ENCODE data around the gene FASTKD1.

DNA sequence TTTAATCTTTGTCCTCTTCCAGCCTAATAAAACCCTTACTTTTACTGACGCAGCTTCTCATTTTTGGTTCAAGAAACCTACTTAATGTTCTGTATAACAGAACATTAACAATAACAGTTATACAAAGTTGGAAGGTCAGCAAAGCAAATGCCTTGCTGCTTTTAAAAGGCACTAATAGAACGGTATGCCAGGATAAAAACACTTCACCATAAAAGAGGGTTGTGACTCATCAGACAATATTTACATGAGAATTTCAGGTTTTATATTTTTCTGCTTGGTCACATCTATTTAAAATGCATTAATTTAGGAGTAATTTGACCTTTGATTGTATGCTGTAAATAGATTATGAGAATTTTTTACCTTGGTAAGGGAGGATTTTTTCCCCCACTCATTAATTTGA is 61.1 kb downstream of the FASTKD1 start:
- TF ChIP-seq, protein P1, sequence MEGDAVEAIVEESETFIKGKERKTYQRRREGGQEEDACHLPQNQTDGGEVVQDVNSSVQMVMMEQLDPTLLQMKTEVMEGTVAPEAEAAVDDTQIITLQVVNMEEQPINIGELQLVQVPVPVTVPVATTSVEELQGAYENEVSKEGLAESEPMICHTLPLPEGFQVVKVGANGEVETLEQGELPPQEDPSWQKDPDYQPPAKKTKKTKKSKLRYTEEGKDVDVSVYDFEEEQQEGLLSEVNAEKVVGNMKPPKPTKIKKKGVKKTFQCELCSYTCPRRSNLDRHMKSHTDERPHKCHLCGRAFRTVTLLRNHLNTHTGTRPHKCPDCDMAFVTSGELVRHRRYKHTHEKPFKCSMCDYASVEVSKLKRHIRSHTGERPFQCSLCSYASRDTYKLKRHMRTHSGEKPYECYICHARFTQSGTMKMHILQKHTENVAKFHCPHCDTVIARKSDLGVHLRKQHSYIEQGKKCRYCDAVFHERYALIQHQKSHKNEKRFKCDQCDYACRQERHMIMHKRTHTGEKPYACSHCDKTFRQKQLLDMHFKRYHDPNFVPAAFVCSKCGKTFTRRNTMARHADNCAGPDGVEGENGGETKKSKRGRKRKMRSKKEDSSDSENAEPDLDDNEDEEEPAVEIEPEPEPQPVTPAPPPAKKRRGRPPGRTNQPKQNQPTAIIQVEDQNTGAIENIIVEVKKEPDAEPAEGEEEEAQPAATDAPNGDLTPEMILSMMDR (IDR thresholded peaks at IDR 0.05; ENCODE audit: borderline replicate concordance, extremely low read depth, low read length, poor library complexity, severe bottlenecking): no peak
- TF ChIP-seq EZH2 (IDR thresholded peaks at IDR 0.05; ENCODE audit: borderline replicate concordance, low read depth, low read length, severe bottlenecking): no peak

Data from DND-41 (cell line).